GM12865 (cell line): ENCODE results near the gene SENP6.
"Not testable (repeated sequence)": the region's sequence is repeated elsewhere in the genome, so short reads cannot be mapped to it uniquely, and the experiment has no call there.

Experiments
- DNase-seq: peaks from one replicate; pipeline ENCODE4 v3.0.0; 2010; ENCODE audit warnings: low read depth
- H3K4me3 ChIP-seq: 2 replicates; pipeline ENCODE4 v1.5.1; 2011; ENCODE audit warnings: mild to moderate bottlenecking, low read depth, low read length, control low read depth
- TF ChIP-seq, protein P1 (sequence below): IDR thresholded peaks from 2 replicates; pipeline ENCODE4 v1.5.1; 2011; ENCODE audit warnings: low read length, control low read depth, low read depth, inconsistent platforms; ENCODE audit not compliant: insufficient read depth; ENCODE audit errors: missing control alignments

The SENP6 gene

DNA sequence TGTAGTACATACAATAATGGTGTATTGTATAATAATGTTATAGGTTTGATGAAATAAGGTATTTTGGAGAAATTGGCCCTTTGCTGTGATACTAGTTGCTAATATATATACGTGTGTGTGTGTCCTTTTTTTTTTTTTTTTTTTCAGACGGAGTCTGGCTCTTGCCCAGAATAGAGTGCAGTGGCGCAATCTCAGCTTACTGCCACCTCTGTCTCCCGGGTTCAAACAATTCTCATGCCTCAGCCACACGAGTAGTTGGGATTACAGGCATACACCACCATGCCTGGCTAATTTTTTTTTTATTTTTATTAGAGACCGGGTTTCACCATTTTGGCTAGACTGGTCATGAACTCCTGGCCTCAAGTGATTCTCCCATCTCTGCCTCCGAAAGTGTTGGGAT is 23.3 kb downstream of the SENP6 start:
- no peak for DNase-seq
- TF ChIP-seq, protein P1, sequence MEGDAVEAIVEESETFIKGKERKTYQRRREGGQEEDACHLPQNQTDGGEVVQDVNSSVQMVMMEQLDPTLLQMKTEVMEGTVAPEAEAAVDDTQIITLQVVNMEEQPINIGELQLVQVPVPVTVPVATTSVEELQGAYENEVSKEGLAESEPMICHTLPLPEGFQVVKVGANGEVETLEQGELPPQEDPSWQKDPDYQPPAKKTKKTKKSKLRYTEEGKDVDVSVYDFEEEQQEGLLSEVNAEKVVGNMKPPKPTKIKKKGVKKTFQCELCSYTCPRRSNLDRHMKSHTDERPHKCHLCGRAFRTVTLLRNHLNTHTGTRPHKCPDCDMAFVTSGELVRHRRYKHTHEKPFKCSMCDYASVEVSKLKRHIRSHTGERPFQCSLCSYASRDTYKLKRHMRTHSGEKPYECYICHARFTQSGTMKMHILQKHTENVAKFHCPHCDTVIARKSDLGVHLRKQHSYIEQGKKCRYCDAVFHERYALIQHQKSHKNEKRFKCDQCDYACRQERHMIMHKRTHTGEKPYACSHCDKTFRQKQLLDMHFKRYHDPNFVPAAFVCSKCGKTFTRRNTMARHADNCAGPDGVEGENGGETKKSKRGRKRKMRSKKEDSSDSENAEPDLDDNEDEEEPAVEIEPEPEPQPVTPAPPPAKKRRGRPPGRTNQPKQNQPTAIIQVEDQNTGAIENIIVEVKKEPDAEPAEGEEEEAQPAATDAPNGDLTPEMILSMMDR = no peak
- no peak overlapping the region for H3K4me3 ChIP-seq

DNA sequence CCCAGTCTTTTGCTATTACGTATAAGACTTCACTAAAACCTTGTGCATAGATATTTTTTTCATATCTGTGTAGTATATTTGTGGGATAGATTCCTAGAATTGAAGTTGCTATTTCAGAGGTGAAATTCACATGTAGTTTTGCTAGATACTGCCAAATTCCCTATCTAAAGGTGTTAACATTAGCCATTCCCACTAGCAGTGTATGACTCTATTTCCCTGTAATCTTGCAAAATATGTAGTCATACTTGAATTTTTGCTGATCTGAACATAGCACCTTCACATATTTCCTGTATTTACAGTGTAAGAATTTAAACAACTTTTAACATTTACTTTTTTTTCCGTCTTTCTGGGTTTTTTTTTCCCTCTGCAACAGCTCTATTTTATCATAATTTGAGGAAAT is 24.9 kb downstream of the SENP6 start:
- TF ChIP-seq, protein P1 = no peak
- DNase-seq = no peak
- H3K4me3 ChIP-seq = no peak overlapping the region

DNA sequence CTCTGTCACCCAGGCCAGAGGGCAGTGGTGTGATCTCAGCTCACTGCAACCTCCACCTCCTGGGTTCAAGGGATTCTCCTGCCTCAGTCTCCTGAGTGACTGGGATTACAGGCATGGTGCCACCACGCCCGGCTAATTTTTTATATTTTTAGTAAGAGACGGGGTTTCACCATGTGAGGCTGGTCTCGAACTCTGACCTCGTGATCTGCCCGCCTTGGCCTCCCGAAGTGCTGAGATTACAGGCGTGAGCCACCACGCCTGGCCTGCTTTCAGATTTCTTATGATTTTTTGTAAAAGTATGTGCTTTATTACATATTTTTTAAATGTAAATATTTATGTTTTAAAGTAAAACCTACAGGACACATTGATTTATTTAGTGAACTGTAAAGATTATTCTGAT is 26.0 kb downstream of the SENP6 start:
- not testable (repeated sequence) for DNase-seq

DNA sequence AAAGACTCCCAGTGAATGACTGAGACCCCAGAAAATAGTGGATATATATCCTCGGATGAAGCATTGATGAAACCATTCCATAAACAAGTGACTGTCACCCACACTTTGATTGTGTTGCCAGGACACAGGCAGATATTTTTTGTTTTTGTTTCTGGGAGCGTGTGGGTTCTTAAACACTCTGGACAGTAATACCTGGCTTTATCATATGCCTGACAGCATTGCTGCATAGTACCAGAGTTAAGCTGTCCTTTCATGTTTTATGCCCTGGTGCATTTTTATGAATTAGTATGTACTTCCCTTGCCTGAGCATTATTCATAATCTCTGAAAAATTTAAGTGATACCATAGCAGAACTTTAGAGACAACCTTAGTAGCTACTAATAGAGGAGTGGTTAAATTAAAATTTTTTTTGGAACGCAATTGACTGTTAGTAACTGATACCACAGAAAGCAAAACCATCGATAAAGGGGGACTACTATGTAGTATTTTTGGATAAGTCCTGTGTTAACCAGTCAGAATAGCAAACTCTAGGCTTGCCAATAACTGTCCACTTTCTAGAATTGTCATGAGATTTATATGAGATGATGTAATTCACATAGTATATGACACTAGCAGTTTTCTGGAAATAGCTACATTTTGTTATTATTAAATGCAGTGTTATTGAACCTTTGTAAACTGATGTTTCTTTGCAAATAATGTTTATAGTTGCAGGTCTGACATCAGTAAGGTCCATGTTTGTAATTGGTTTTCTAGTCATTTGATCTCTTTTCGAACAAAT is 30.4 kb downstream of the SENP6 start:
- no peak overlapping the region for H3K4me3 ChIP-seq
- TF ChIP-seq, protein P1 = no peak
- DNase-seq = no peak

More for the DNA sequence above, 26.0 kb downstream of the SENP6 start:
- not testable (repeated sequence) for H3K4me3 ChIP-seq

DNA sequence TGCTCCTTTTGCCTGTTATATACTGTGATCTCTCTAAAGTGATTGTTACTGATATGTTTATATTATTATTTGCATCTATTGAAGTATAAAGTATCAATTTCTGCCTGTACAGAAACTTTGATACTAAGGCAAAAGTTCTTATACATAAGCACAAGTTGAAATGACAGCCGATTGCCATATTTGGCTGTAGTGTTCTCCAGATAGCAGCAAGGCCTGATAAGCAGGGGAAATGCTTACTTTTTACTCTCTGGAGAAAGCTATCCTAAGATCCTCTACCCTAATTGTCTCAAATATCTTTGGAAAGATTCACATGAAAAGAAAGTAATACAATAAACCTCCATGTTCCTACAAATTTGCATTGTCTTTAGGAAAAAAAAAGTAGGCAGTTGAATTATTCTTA is 31.4 kb downstream of the SENP6 start:
- no peak overlapping the region for H3K4me3 ChIP-seq
- TF ChIP-seq, protein P1 = no peak
- DNase-seq = no peak

DNA sequence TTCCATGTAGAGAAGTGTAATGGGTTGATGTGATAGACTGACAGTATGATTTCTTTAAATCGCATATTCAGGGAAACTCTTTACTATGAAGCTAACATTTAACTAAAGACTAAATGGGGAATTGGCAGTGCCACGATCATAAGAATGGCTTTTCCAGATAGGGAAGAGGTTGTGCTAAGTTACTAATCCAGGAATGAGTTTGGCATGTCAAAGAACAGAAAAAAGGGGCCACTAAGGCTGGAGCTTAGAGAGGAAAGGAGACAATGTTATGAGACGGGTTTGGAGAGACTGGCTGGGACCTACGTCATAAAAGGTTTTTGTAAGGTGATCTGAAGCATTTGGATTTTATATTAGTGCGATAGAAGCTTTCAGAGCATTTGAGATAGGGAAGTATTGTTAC is 40.6 kb downstream of the SENP6 start:
- DNase-seq = no peak
- H3K4me3 ChIP-seq = no peak overlapping the region
- TF ChIP-seq, protein P1 = no peak

DNA sequence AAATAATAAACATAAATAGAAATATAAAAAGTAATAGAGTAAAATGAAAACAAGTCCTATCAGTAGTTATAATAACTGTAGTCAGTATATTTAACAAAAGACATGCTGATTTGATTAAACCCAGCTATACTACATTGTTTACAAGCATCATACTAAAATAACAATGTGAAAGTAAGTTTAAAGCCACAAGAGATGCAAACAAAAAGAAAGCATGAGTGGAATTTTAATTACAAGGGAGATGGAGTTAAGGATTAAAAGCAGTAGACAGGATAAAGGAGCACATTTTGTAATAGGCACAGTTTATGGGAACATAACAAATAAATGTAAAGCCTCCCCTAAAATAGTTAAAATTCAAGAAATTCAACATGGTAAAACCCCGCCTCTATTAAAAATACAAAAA is 41.5 kb downstream of the SENP6 start:
- DNase-seq = no peak
- H3K4me3 ChIP-seq = no peak overlapping the region
- TF ChIP-seq, protein P1 = no peak
